Stomach (tissue), 19 donors: ENCODE measurements around the gene CLCA1. TPM values are rescaled to one million over a fixed set of nuclear protein-coding genes. Genes with fewer than 3 reads are reported as not detected.
A peak's percentile ranks its signal among the peaks of the same experiment; 100 is the strongest.

ENCODE experiments used
- DNase-seq, 2 donors: peaks; one replicate each; pipeline versions ENCODE4 v3.0.0 to v3.0.0-alpha.2; 2013 to 2019
- H3K27ac ChIP-seq, 5 donors: fragments of 200-600 bp in 4 of 5; sonication (generic) in 4 of 5; one replicate each; pipeline ENCODE4 v1.5.1; 2013 to 2019; ENCODE audit warnings: mild to moderate bottlenecking in 1 of 5, moderate library complexity in 1 of 5
- H3K27me3 ChIP-seq, 3 donors: fragments of 200-600 bp; sonication (generic); one replicate each; pipeline ENCODE4 v1.5.1; 2017 to 2019; ENCODE audit warnings: mixed run types in 1 of 3
- H3K36me3 ChIP-seq, 4 donors: fragments of 200-600 bp; sonication (generic); 1 replicate in 3 of 4; 2 replicates in 1 of 4; pipeline ENCODE4 v1.5.1; 2016 to 2019
- H3K4me1 ChIP-seq, 4 donors: fragments of 200-600 bp; sonication (generic); one replicate each; pipeline ENCODE4 v1.5.1; 2016 to 2019
- H3K4me3 ChIP-seq, 4 donors: fragments of 200-600 bp; sonication (generic) in 3 of 4; one replicate each; pipeline ENCODE4 v1.5.1; 2016 to 2019; ENCODE audit warnings: mild to moderate bottlenecking in 1 of 4
- H3K9me3 ChIP-seq, 4 donors: fragments of 200-600 bp; sonication (generic); one replicate each; pipeline ENCODE4 v1.5.1; 2016 to 2019
- CTCF ChIP-seq, 7 experiments: fragments of 450-650 bp in 4 of 7; fragments of 200-600 bp in 3 of 7; sonication (generic) in 3 of 7; IDR thresholded peaks; one replicate each; pipeline ENCODE4 v1.5.1; 2016 to 2019; ENCODE audit warnings: antibody characterized with exemption in 7 of 7, control low read depth in 2 of 7, mild to moderate bottlenecking in 1 of 7
- EP300 ChIP-seq: sonication (generic); formaldehyde crosslinking; IDR thresholded peaks from one replicate; pipeline ENCODE4 v1.6.1; 2017; ENCODE audit warnings: antibody characterized with exemption
- POLR2A ChIP-seq, 4 donors: fragments of 450-650 bp; IDR thresholded peaks; one replicate each; pipeline ENCODE4 v1.6.1; 2016; ENCODE audit warnings: antibody characterized with exemption in 4 of 4, control low read depth in 2 of 4, mild to moderate bottlenecking in 1 of 4, moderate library complexity in 1 of 4
- POLR2AphosphoS5 ChIP-seq, 3 donors: sonication (generic); formaldehyde crosslinking; IDR thresholded peaks; one replicate each; pipeline ENCODE4 v1.6.1; 2016; ENCODE audit warnings: antibody characterized with exemption in 3 of 3
- WGBS, 5 donors: extraction: QIAGEN DNeasy Blood & Tissue Kit in 3 of 5; methylation state at CpG; one replicate each; pipeline versions ENCODE4 v1.1.5 to v1.1.7; 2013 to 2018; 5-methylcytosine and 5-hydroxymethylcytosine counted together
- intact Hi-C: fragments of 100-400 bp; cut with DNase I; formaldehyde crosslinking; loops from one replicate; pipeline ENCODE4 v1.15.1; 2023; ENCODE audit warnings: low total_unique reads
- long read RNA-seq, 10 donors: transcript quantifications; one replicate each; lab custom pipeline, GENCODE V29; 2026
- polyA plus RNA-seq, 3 donors: library from polyadenylated mRNA; stranded (reverse); fragments of 200-250 nt; gene quantifications; one replicate each; pipeline ENCODE4 v1.2.3, GENCODE V29; 2013
- total RNA-seq, 5 donors: library from RNA; depleted of rRNA; stranded (reverse); fragments of >200 nt; gene quantifications; one replicate each; pipeline versions ENCODE4 v1.1.0 to v1.2.3, GENCODE V29; 2014 to 2016
- donor health status: healthy with polysubstance abuse.
- donor health status: Bipolar disorder and iron deficiency.
- donor health status: healthy.

Gene CLCA1, protein sequence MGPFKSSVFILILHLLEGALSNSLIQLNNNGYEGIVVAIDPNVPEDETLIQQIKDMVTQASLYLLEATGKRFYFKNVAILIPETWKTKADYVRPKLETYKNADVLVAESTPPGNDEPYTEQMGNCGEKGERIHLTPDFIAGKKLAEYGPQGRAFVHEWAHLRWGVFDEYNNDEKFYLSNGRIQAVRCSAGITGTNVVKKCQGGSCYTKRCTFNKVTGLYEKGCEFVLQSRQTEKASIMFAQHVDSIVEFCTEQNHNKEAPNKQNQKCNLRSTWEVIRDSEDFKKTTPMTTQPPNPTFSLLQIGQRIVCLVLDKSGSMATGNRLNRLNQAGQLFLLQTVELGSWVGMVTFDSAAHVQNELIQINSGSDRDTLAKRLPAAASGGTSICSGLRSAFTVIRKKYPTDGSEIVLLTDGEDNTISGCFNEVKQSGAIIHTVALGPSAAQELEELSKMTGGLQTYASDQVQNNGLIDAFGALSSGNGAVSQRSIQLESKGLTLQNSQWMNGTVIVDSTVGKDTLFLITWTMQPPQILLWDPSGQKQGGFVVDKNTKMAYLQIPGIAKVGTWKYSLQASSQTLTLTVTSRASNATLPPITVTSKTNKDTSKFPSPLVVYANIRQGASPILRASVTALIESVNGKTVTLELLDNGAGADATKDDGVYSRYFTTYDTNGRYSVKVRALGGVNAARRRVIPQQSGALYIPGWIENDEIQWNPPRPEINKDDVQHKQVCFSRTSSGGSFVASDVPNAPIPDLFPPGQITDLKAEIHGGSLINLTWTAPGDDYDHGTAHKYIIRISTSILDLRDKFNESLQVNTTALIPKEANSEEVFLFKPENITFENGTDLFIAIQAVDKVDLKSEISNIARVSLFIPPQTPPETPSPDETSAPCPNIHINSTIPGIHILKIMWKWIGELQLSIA
- 10 to 100 TPM in 2 of 5 donors, not detected in 3; 25.9 to 89.8 TPM for total RNA-seq
- under 1 TPM in 2 of 3 donors, not detected in 1; 0.12 to 0.15 TPM for polyA plus RNA-seq
- long read RNA-seq, donor 1, transcript CLCA1-202 (14 exons, 3,118 nt): major isoform, 7 of 61 reads
- long read RNA-seq, donor 1, partial matches to known transcripts: 54 of 61 reads
- long read RNA-seq, donor 1, other reads (novel, unspliced or antisense): 0 of 61 reads
- long read RNA-seq, donor 2, transcript CLCA1-202 (14 exons, 3,118 nt): major isoform, 31 of 169 reads
- long read RNA-seq, donor 2, partial matches to known transcripts: 138 of 169 reads
- long read RNA-seq, donor 2, other reads (novel, unspliced or antisense): 0 of 169 reads
- long read RNA-seq, donor 3, partial matches to known transcripts: 0 of 1 reads
- long read RNA-seq, donor 3, other reads (novel, unspliced or antisense): 0 of 1 reads
- long read RNA-seq, donor 4: 0 reads
- long read RNA-seq, donor 5: 0 reads
- long read RNA-seq, donor 6: 0 reads
- long read RNA-seq, donor 7, transcript CLCA1-202 (14 exons, 3,118 nt): major isoform, 11 of 32 reads
- long read RNA-seq, donor 7, partial matches to known transcripts: 21 of 32 reads
- long read RNA-seq, donor 7, other reads (novel, unspliced or antisense): 0 of 32 reads
- long read RNA-seq, donor 8: 0 reads
- long read RNA-seq, donor 9: 0 reads
- long read RNA-seq, donor 10, transcript CLCA1-202 (14 exons, 3,118 nt): major isoform, 19 of 75 reads
- long read RNA-seq, donor 10, partial matches to known transcripts: 56 of 75 reads
- long read RNA-seq, donor 10, other reads (novel, unspliced or antisense): 0 of 75 reads

DNA sequence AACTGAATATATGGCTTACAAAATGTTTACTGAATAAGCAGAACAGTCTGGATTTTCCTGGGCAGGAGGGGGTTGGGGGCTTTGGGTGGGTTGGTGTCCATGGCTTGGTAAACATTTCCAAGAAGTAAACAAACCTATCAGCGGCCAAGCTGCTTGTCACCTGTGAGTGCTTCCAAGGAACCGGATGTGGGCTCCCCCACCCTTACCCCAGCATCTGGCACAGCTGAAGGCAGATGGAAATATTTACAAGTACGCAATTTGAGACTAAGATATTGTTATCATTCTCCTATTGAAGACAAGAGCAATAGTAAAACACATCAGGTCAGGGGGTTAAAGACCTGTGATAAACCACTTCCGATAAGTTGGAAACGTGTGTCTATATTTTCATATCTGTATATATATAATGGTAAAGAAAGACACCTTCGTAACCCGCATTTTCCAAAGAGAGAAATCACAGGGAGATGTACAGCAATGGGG lies at the start of gene CLCA1:
Gene CLCA1, plus strand, starts transcription at position 427 of the 477 bp plus-strand sequence. Its CDS starts 45 bp downstream, at position 472.
- Histone ChIP-seq H3K4me1 (no peaks in the 10 kb centered on the region), H3K4me3 (no peak within 1 kb of the TSS), H3K36me3 (no peaks in the 10 kb centered on the region), H3K27ac (no peak within 1 kb of the TSS), H3K27me3 (peaks cover 0 to 15% (median 9%) of the 10 kb centered on the region in 3 donors), H3K9me3 (no peaks in the 10 kb centered on the region)
- intact Hi-C loops: no loop called here
- 39 to 61% (median 53%) methylated on average over 7 of the region's 7 CpGs for WGBS, 5 donors
- no peak for DNase-seq
- TF ChIP-seq EP300 (no peak), POLR2A (IDR thresholded peaks at IDR 0.05) (no peak), POLR2AphosphoS5 (IDR thresholded peaks at IDR 0.05) (no peak)

DNA sequence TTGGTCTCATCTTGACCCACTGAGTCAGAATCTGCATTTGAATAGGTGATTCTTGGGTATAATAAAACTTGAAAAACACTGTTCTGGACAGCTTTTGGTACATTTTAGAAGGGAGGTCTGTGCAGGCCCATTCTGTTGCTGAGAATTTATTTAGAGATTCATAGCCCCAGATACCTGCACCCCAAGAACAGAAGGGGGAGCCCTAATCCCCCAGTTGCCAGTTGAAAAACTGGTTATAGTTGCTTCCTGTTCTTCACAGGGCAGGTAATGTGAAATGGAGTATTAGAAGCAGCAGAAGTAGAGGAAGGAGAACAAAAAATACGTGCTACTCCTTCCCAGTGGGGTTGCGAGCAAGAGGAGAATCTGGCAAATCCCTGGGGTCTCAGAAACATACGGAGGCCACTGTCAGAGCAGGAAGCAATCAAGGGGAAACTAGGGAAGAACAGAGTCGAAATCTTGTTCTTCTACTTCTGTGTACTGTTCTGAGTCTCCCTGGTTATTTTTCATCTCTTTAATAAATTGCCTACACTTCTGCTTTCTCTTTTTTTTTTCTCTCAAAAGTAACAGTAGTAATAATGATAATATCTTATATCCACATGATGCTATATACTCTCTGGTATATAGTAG lies 49.3 kb upstream of the CLCA1 start:
- Histone ChIP-seq H3K9me3 (no peaks in the 10 kb centered on the region), H3K27me3 (peaks cover 0 to 21% (median 7%) of the 10 kb centered on the region in 3 donors), H3K4me1 (peaks cover 0 to 8% (median 0%) of the 10 kb centered on the region in 4 donors), H3K27ac (no peak overlapping the region), H3K4me3 (no peak overlapping the region), H3K36me3 (no peaks in the 10 kb centered on the region)
- intact Hi-C loops: no loop called here
- DNase-seq: peak in 1 of 2 donors; percentile 63
- 26 to 52% (median 46%) methylated on average over 4 of the region's 4 CpGs for WGBS, 5 donors
- TF ChIP-seq POLR2AphosphoS5 (IDR thresholded peaks at IDR 0.05) (no peak), EP300 (no peak), CTCF (IDR thresholded peaks at IDR 0.05) (peak in 2 of 7 experiments; percentile 37 to 46), POLR2A (IDR thresholded peaks at IDR 0.05) (no peak)

GRCh38 chr1:86421601-86422280 lies 47.0 kb upstream of the CLCA1 start:
- intact Hi-C loops: no loop called here
- peaks cover 0 to 8% (median 0%) of the 10 kb centered on the region in 4 donors for H3K4me1 ChIP-seq
- no peaks in the 10 kb centered on the region for H3K9me3 ChIP-seq
- no peaks in the 10 kb centered on the region for H3K36me3 ChIP-seq
- peaks cover 0 to 38% (median 7%) of the 10 kb centered on the region in 3 donors for H3K27me3 ChIP-seq
- DNase-seq: no peak
- WGBS, 5 donors: 43 to 69% (median 61%) methylated on average over 7 of the region's 7 CpGs
- H3K4me3 ChIP-seq: no peak overlapping the region
- no peak for TF ChIP-seq POLR2A (IDR thresholded peaks at IDR 0.05)
- no peak overlapping the region for H3K27ac ChIP-seq

- intact Hi-C loops: no loop called here
- no peaks in the 10 kb centered on the region for H3K36me3 ChIP-seq
- peaks cover 0 to 8% (median 0%) of the 10 kb centered on the region in 4 donors for H3K4me1 ChIP-seq
- TF ChIP-seq POLR2A (IDR thresholded peaks at IDR 0.05) (no peak), CTCF (IDR thresholded peaks at IDR 0.05) (no peak), POLR2AphosphoS5 (IDR thresholded peaks at IDR 0.05) (no peak), EP300 (no peak)
- H3K9me3 ChIP-seq: no peaks in the 10 kb centered on the region
- H3K27ac ChIP-seq: no peak overlapping the region
- DNase-seq: no peak
- no peak overlapping the region for H3K4me3 ChIP-seq
- peaks cover 0 to 41% (median 7%) of the 10 kb centered on the region in 3 donors for H3K27me3 ChIP-seq
These were observed 45.3 kb upstream of the CLCA1 start for GRCh38 chr1:86423473-86423872.
